ENCODE measurements around the gene SIRT2.
"Not testable (repeated sequence)": the region's sequence is repeated elsewhere in the genome, so short reads cannot be mapped to it uniquely, and the experiment has no call there.

SIRT2 gene

DNA sequence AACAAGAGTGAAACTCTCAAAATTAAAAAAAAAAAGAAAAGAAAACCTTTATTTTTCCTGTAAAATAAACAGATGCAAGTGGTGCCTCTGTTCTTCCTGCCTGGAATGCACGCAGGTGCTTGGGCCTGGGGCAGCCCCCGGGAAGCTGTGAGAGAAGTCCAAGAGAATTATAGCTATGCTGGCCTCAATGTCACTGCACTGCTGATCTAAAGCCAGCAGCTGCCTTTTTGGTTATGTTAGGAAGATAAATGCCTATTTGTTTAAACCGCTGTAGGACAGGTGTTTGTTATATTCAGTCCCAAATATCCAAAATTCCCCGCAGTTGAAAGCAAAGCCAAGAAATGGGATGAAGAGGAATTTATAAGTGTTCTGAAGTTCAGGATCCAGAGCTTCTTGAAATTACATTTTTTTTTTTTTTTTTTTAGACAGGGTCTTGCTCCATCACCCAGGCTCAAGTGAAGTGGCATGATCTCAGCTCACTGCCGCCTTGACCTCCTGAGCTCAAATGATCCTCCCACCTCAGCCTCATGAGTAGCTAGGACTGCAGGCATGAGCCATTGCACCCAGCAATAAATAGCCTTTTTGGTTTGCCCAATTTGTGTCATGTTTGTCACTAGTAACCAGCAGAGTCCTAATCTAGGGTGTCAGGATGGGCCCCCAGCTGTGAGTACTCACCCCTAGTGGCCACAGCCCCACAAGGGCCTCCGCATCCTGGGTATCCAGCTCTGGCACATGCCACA is 23.6 kb downstream of the SIRT2 start:
- H3K27me3 Mint-ChIP-seq, result no peaks in the 10 kb centered on the region
- ATAC-seq (ENCODE audit: low read depth), result no peak
- no peak overlapping the region for H3K4me3 Mint-ChIP-seq
- no peak for DNase-seq (ENCODE audit: low spot score in 2 of 2)
- H3K36me3 Mint-ChIP-seq, result peaks cover 3% of the 10 kb centered on the region
- H3K9me3 Mint-ChIP-seq, result no peaks in the 10 kb centered on the region
- peaks cover 27% of the 10 kb centered on the region for H3K4me1 Mint-ChIP-seq
- H3K27ac Mint-ChIP-seq, result peak overlapping the region; percentile 36

DNA sequence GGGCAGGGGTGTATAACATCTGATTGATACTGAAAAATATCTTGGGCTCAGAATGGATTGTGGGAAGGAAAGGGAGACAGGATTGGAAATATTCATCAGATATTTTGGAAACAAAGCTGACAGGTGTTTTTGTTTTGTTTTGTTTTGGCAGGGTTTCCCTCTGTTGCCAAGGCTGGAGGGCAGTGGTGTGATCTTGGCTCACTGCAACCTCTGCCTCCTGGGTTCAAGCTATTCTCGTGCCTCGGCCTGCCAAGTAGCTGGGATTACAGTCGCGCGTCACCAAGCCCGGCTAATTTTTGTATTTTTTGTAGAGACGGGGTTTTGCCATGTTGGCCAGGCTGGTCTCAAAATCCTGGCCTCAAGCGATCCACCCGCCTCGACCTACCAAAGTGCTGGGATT is 26.0 kb downstream of the SIRT2 start:
- not testable (repeated sequence) for H3K4me3 Mint-ChIP-seq; ATAC-seq (ENCODE audit: low read depth); H3K36me3 Mint-ChIP-seq; DNase-seq (ENCODE audit: low spot score in 2 of 2); H3K9me3 Mint-ChIP-seq; H3K27me3 Mint-ChIP-seq
- peak overlapping the region; percentile 59 for H3K27ac Mint-ChIP-seq
- H3K4me1 Mint-ChIP-seq, result peaks cover 35% of the 10 kb centered on the region

DNA sequence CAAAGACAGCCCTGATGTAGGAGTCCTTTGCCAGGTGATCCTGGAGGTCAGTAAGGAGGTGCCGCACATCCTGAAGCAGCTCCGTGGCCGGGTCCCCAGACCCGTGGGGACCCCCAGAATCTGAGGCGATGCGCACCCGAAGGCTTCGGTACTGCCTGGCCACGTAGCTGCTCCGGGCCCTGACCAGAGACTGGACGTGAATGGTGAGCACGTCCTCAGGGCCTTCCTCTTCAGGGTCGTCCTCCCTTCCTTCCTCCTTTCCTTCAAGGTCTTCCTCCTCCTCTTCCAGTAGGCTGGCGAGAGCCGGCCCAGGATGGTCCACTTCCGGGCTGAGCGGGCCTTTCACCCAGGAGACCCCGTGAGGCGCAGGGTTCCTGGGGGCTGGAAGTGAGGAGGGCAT is 28.8 kb downstream of the SIRT2 start:
- DNase-seq (ENCODE audit: low spot score in 2 of 2), result no peak
- H3K27me3 Mint-ChIP-seq, result no peaks in the 10 kb centered on the region
- peak overlapping the region; percentile 72 for H3K27ac Mint-ChIP-seq
- peaks cover 6% of the 10 kb centered on the region for H3K36me3 Mint-ChIP-seq
- no peaks in the 10 kb centered on the region for H3K9me3 Mint-ChIP-seq
- ATAC-seq (ENCODE audit: low read depth), result no peak
- peaks cover 25% of the 10 kb centered on the region for H3K4me1 Mint-ChIP-seq
- H3K4me3 Mint-ChIP-seq, result peak overlapping the region; percentile 89

DNA sequence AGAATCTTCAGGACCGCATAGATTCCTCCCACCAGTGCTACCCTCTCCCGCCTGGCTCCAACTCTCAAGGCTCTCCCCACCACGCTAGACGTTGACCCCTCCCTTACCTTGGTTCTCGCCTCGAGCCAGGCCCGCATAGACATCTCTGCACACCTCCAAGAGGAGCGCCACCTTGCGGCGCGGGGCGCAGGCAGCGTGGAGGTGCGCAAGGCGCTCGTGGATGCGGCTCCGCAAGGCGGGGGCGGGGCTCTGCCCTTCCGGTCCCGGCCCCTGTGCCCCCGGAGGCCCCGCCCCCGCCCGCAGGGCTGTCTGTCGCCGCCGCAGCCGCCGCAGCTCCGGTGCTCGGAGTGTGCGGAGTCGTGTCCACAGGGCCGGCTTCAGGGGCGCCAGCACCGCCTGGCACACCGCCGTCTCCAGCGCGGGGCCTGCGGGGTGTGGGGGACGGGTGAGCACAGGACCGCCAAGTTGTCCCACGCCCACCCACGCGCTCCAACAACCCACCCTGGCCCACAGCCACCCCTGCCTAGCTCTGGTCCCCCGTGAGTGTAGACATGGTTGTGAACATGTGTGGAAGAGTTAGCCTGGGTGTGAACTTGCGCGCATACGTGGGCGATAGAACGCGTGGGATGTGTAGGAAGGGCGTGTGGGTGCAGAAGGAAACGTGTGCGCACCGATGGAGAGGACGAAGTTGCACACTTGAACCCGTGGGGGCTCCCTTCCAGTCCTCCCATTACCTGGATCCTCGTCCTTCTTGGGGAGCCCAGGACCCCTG is 29.4 kb downstream of the SIRT2 start:
- Mint-ChIP-seq H3K36me3 (peaks cover 6% of the 10 kb centered on the region), H3K4me1 (peaks cover 29% of the 10 kb centered on the region), H3K27ac (peak overlapping the region; percentile 72), H3K9me3 (no peaks in the 10 kb centered on the region), H3K4me3 (peak overlapping the region; percentile 89), H3K27me3 (no peaks in the 10 kb centered on the region)
- peak; percentile 92 for ATAC-seq (ENCODE audit: low read depth)
- peak; percentile 92 to 95 for DNase-seq (ENCODE audit: low spot score in 2 of 2)

DNA sequence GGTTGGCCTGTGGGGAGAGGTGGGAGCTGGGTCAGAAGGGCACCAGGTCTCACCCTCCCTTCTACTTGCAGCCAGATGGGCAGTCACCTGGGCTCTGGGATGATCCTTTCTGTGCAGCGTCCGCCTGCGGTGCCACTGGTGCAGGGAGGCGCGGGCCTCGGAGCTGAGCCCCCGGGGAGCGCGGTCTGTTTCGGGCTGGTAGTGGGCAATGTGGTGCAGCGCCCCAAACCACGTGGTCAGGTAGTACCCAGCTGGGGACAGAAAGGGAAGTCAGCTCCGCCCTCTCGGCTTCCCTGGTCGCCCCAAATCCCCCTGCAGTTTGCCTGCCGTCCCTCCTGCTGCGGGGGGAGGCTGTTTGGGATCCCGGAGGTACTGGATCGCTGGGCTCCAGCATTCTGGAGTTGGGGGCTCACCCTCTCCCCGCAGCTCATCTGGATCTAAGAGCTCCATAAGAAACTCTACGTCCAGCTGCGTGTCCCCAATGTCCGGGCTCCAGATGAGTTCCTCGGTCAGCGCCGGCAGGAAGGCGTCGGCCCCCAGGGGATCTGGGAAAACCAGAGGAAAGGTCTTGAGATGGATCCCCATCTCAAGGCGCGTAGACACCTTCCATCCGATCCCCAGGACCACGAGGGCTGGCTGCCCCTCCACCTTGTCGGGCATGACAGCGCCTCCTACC is 30.1 kb downstream of the SIRT2 start:
- Mint-ChIP-seq H3K4me3 (peak overlapping the region; percentile 89), H3K36me3 (peaks cover 6% of the 10 kb centered on the region), H3K27ac (peak overlapping the region; percentile 72), H3K4me1 (peaks cover 36% of the 10 kb centered on the region), H3K27me3 (no peaks in the 10 kb centered on the region), H3K9me3 (no peaks in the 10 kb centered on the region)
- ATAC-seq (ENCODE audit: low read depth), result peak; percentile 27
- peak in 1 of 2 donors; percentile 44 for DNase-seq (ENCODE audit: low spot score in 2 of 2)

DNA sequence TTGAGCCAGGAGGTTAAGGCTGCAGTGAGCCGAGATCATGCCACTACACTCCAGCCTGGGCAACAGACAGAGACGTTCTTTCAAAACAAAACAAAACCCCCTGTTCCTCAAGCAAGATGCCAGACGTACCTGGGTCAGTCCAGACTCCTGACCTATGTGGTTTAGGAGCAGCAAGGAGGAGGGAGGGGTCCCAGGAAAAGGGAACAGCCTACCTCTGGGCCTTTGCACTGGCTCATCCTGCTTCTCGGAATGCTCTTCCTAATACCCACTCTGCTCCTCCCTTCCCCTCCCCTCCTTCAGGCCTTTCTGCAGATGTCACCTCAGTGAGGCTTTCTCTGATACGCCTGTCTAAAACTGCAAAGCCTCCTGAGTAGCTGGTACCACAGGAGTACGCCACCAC is 30.9 kb downstream of the SIRT2 start:
- DNase-seq (ENCODE audit: low spot score in 2 of 2) (no peak), ATAC-seq (ENCODE audit: low read depth) (no peak)
- H3K9me3 Mint-ChIP-seq, result no peaks in the 10 kb centered on the region
- no peaks in the 10 kb centered on the region for H3K27me3 Mint-ChIP-seq
- H3K27ac Mint-ChIP-seq, result peak overlapping the region; percentile 72
- H3K36me3 Mint-ChIP-seq, result peaks cover 6% of the 10 kb centered on the region
- H3K4me1 Mint-ChIP-seq, result peaks cover 37% of the 10 kb centered on the region
- H3K4me3 Mint-ChIP-seq, result peak overlapping the region; percentile 89

DNA sequence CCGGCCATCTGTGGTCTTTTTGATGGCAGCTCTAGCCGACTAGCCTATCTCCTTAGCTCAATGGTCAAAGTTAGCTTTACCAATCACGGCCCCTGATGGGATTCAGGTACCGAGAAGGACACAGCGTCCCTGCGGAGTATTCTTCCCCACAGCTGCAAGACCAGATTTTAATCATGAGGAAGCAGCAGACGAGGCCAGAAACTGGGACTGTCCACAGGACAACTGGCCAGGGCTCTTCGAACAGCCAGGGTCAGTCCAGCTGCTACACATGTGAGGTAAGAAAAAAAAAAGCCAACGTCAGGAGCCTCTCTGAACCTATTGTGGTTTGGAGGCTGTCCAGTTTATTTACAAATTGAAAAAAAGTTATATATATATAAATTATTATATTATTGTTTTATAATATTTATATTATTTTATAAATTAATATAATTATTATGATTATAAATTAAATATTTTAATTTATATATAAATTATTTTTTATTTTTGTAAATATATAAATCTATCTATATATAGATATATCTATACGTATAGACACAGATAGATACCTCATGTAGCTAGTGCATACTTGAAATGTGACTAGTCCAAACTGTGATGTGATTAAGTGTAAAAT is 32.1 kb downstream of the SIRT2 start:
- ATAC-seq (ENCODE audit: low read depth), result no peak
- no peaks in the 10 kb centered on the region for H3K27me3 Mint-ChIP-seq
- H3K36me3 Mint-ChIP-seq, result peaks cover 6% of the 10 kb centered on the region
- no peak overlapping the region for H3K27ac Mint-ChIP-seq
- no peak for DNase-seq (ENCODE audit: low spot score in 2 of 2)
- H3K4me1 Mint-ChIP-seq, result peaks cover 39% of the 10 kb centered on the region
- H3K4me3 Mint-ChIP-seq, result no peak overlapping the region
- H3K9me3 Mint-ChIP-seq, result no peaks in the 10 kb centered on the region

DNA sequence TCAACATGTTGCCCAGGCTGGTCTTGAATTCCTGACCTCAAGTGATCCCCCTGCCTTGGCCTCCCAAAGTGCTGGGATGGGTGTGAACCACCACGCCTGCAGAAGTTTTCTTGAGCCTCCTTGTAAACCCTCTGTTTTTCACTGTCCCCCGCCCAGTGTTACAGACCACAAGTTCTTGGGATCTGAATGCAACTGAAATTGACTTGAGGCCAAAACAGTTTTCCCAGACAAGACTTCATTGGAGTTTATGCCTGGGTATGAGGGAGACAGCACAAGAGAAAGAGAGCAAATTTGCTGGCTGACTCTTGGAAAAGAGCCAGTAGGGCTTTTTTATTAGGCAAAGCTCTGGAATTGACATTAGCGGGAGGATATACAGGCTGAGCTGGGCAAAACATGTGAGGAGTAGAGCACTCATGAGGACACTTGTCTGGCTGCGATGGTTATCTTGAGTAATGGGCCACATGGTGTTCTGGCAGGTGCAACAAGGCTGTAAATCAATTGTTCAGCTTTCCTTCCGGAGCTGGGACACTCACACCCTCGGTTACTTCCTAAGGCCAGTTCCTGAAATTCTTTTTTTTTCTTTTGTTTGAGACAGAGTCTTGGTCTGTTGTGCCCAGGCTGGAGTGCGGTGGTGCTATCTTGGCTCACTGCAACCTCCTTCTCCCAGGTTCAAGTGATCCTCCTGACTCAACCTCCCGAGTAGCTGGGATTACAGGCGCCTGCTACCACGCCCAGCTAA is 36.9 kb downstream of the SIRT2 start:
- no peaks in the 10 kb centered on the region for H3K27me3 Mint-ChIP-seq
- H3K4me1 Mint-ChIP-seq, result peaks cover 46% of the 10 kb centered on the region
- DNase-seq (ENCODE audit: low spot score in 2 of 2) (no peak), ATAC-seq (ENCODE audit: low read depth) (no peak)
- H3K27ac Mint-ChIP-seq, result no peak overlapping the region
- H3K36me3 Mint-ChIP-seq, result peaks cover 2% of the 10 kb centered on the region
- no peaks in the 10 kb centered on the region for H3K9me3 Mint-ChIP-seq
- H3K4me3 Mint-ChIP-seq, result no peak overlapping the region

DNA sequence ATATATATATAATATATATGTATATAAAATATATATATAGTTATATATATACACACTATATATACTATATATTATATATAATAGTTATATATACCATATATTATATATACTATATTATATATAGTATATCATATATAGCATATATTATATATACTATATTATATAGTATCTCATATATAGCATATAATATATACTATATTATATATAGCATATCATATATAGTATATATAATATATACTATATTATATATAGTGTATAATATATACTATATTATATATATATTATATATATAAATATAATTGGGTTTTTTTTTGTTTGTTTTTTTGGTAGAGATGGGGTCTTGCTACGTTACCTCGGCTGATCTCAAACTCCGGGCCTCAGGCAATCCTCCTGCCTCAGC is 38.0 kb downstream of the SIRT2 start:
- H3K4me3 Mint-ChIP-seq, result no peak overlapping the region
- no peak overlapping the region for H3K27ac Mint-ChIP-seq
- H3K27me3 Mint-ChIP-seq, result no peaks in the 10 kb centered on the region
- no peak for DNase-seq (ENCODE audit: low spot score in 2 of 2)
- peaks cover 53% of the 10 kb centered on the region for H3K4me1 Mint-ChIP-seq
- H3K36me3 Mint-ChIP-seq, result peaks cover 2% of the 10 kb centered on the region
- H3K9me3 Mint-ChIP-seq, result no peaks in the 10 kb centered on the region
- no peak for ATAC-seq (ENCODE audit: low read depth)

DNA sequence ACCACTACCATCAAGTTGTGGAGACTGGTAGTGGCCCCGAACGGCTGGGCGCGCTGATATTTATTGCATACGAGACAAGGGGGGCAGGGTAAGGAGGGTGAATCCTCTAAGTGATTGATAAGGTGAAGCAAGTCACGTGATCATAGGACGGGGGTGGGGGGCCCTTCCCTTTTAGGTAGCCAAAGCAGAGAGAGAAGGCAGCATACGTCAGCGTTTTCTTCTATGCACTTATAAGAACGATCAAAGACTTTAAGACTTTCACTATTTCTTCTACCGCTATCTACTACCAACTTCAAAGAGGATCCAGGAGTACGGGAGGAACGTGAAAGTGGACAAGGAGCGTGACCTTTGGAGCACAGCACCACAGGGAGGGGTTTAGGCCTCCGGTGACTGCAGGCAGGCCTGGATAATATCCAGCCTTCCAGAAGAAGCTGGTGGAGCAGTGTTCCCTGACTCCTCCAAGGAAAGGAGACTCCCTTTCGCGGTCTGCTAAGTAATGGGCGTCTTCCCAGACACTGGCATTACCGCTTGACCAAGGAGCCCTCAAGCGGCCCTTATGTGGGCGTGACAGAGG is 39.7 kb downstream of the SIRT2 start:
- Mint-ChIP-seq H3K27ac (peak overlapping the region; percentile 10), H3K4me1 (peaks cover 41% of the 10 kb centered on the region)
- H3K27me3 Mint-ChIP-seq; H3K4me3 Mint-ChIP-seq; ATAC-seq (ENCODE audit: low read depth); H3K9me3 Mint-ChIP-seq; H3K36me3 Mint-ChIP-seq; DNase-seq (ENCODE audit: low spot score in 2 of 2): not testable (repeated sequence)

DNA sequence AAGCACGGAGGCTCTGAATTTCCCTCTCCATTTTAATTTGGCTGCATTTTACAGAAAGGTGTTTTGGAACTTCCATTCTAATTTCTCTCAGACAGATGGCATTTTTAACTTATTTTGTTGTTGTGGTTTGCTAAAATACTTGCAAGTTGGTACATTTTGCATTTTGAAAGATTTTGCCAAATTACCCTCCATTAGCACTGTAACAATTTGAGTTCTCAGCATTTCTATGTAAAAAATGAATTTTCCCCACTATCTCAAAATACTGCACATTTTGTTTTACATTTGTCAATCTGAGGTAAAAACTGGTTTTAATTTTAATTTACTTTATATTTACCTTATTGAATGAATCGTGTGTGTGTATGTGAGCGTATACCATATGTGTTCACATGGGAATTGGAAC is 42.6 kb downstream of the SIRT2 start:
- Mint-ChIP-seq H3K27me3 (no peaks in the 10 kb centered on the region), H3K36me3 (peaks cover 2% of the 10 kb centered on the region), H3K27ac (peak overlapping the region; percentile 83), H3K4me1 (peaks cover 39% of the 10 kb centered on the region), H3K4me3 (peak overlapping the region; percentile 79), H3K9me3 (no peaks in the 10 kb centered on the region)
- DNase-seq (ENCODE audit: low spot score in 2 of 2) (no peak), ATAC-seq (ENCODE audit: low read depth) (no peak)

DNA sequence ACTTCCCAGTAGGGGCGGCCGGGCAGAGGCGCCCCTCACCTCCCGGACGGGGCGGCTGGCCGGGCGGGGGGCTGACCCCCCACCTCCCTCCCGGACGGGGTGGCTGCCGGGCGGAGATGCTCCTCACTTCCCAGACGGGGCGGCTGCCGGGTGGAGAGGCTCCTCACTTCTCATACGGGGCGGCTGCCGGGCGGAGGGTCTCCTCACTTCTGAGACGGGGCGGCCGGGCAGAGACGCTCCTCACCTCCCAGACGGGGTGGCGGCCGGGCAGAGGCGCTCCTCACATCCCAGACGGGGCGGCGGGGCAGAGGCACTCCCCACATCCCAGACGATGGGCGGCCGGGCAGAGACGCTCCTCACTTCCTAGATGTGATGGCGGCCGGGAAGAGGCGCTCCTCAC is 43.7 kb downstream of the SIRT2 start:
- not testable (repeated sequence) for ATAC-seq (ENCODE audit: low read depth)
- peaks cover 44% of the 10 kb centered on the region for H3K4me1 Mint-ChIP-seq

DNA sequence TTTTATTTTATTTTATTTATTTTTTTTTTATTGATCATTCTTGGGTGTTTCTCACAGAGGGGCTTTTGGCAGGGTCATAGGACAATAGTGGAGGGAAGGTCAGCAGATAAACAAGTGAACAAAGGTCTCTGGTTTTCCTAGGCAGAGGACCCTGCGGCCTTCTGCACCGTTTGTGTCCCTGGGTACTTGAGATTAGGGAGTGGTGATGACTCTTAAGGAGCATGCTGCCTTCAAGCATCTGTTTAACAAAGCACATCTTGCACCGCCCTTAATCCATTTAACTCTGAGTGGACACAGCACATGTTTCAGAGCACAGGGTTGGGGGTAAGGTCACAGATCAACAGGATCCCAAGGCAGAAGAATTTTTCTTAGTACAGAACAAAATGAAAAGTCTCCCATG is 44.5 kb downstream of the SIRT2 start:
- not testable (repeated sequence) for H3K4me3 Mint-ChIP-seq; H3K36me3 Mint-ChIP-seq; DNase-seq (ENCODE audit: low spot score in 2 of 2); H3K27me3 Mint-ChIP-seq; H3K9me3 Mint-ChIP-seq; H3K27ac Mint-ChIP-seq; ATAC-seq (ENCODE audit: low read depth)
- peaks cover 42% of the 10 kb centered on the region for H3K4me1 Mint-ChIP-seq

More for the DNA sequence above, 43.7 kb downstream of the SIRT2 start:
- not testable (repeated sequence) for H3K36me3 Mint-ChIP-seq; H3K4me3 Mint-ChIP-seq; H3K27me3 Mint-ChIP-seq; DNase-seq (ENCODE audit: low spot score in 2 of 2); H3K27ac Mint-ChIP-seq; H3K9me3 Mint-ChIP-seq

Data from memory B cell (primary cell).